ENCODE data around the gene ZRANB3. TPM values are rescaled to one million over a fixed set of nuclear protein-coding genes. Genes with fewer than 3 reads are reported as not detected.

ZRANB3 gene
- total RNA-seq, 1 experiment from 2014 or later: 12.0 TPM

DNA sequence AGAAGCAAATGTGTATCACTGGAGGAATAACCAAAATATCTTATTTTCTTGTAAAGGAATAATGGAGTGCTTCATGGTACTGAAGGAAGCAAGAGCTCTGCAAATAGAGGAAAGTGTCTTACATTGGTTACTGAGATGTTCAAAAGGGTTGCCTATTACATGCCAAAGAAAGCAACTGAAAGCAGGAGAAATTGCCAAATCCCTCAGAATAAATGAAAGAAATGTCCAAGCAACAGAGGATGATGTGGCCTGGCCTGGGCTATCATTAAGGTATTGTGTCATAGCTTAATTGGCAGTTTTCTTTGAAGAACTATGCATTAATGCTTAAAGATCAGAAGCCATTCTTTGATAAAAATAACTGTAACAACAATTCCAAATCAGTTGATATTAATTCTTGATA lies 305.2 kb downstream of the ZRANB3 start (continued):
- no peak for TF ChIP-seq CBX3 (IDR thresholded peaks at IDR 0.05; ENCODE audit: low read depth)
- TF ChIP-seq FOSL1 (IDR thresholded peaks at IDR 0.05; ENCODE audit: low read depth): no peak

DNA sequence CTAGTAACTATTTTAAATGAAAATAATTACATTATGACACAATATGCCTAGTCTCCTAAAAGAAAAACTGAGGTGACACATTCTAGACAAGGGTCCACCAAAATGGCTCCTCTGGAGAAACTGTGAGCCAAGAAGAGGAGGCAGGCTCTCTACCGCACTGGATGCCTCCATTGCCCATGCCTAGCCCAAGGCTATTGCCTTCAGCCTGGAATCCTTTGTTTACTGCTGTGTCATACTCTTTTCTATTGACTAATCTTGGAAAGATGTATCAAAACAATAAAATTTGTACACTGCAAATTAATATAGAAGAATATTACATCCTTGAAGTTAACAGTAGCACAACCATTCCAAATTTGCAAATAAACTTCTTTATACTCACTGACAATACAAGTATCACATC lies 311.8 kb downstream of the ZRANB3 start:
- H3K4me1 ChIP-seq (ENCODE audit: control insufficient read depth in 1 of 2, insufficient read depth in 2 of 2, low read length in 2 of 2): no peaks in the 10 kb centered on the region
- H3K9me3 ChIP-seq (ENCODE audit: control insufficient read depth in 1 of 2, insufficient read depth in 1 of 2, low read depth in 1 of 2, low read length in 2 of 2): no peaks in the 10 kb centered on the region
- no peak overlapping the region for H3K27ac ChIP-seq (ENCODE audit: low read depth, low read length)
- ChIA-PET POLR2A (no interaction called here), RAD21 (ENCODE audit: low non-redundant PET in 1 of 2, low total read pairs in 2 of 2, uncharacterized antibody in 2 of 2, unreplicated experiment in 2 of 2) (no interaction called here), CTCF (no interaction called here)
- no peak overlapping the region for H3K4me2 ChIP-seq (ENCODE audit: low read length)
- BruUV-seq (replicated peaks): no TSS peak
- DNase-seq (ENCODE audit: low read depth, low spot score) (no peak), ATAC-seq (no peak)
- no peak for TF ChIP-seq EGR1 (IDR thresholded peaks at IDR 0.05; ENCODE audit: low read depth)
- no peak for TF ChIP-seq POLR2AphosphoS5 (IDR thresholded peaks at IDR 0.05; ENCODE audit: low read depth, low read length)
- TF ChIP-seq, protein P1, sequence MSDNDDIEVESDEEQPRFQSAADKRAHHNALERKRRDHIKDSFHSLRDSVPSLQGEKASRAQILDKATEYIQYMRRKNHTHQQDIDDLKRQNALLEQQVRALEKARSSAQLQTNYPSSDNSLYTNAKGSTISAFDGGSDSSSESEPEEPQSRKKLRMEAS (IDR thresholded peaks at IDR 0.05): no peak
- TF ChIP-seq CBX3 (IDR thresholded peaks at IDR 0.05; ENCODE audit: low read depth): no peak
- TF ChIP-seq SIN3A (IDR thresholded peaks at IDR 0.05; ENCODE audit: low read depth): no peak
- TF ChIP-seq, protein P2, sequence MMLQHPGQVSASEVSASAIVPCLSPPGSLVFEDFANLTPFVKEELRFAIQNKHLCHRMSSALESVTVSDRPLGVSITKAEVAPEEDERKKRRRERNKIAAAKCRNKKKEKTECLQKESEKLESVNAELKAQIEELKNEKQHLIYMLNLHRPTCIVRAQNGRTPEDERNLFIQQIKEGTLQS (IDR thresholded peaks at IDR 0.05): no peak
- no peak for TF ChIP-seq JUND (IDR thresholded peaks at IDR 0.05)
- no peak for TF ChIP-seq YY1 (IDR thresholded peaks at IDR 0.05; ENCODE audit: extremely low read depth, insufficient replicate concordance, low read depth, low read length)
- TF ChIP-seq, protein P3, sequence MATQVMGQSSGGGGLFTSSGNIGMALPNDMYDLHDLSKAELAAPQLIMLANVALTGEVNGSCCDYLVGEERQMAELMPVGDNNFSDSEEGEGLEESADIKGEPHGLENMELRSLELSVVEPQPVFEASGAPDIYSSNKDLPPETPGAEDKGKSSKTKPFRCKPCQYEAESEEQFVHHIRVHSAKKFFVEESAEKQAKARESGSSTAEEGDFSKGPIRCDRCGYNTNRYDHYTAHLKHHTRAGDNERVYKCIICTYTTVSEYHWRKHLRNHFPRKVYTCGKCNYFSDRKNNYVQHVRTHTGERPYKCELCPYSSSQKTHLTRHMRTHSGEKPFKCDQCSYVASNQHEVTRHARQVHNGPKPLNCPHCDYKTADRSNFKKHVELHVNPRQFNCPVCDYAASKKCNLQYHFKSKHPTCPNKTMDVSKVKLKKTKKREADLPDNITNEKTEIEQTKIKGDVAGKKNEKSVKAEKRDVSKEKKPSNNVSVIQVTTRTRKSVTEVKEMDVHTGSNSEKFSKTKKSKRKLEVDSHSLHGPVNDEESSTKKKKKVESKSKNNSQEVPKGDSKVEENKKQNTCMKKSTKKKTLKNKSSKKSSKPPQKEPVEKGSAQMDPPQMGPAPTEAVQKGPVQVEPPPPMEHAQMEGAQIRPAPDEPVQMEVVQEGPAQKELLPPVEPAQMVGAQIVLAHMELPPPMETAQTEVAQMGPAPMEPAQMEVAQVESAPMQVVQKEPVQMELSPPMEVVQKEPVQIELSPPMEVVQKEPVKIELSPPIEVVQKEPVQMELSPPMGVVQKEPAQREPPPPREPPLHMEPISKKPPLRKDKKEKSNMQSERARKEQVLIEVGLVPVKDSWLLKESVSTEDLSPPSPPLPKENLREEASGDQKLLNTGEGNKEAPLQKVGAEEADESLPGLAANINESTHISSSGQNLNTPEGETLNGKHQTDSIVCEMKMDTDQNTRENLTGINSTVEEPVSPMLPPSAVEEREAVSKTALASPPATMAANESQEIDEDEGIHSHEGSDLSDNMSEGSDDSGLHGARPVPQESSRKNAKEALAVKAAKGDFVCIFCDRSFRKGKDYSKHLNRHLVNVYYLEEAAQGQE (IDR thresholded peaks at IDR 0.05; ENCODE audit: low read depth): no peak
- no peak for TF ChIP-seq FOSL1 (IDR thresholded peaks at IDR 0.05; ENCODE audit: low read depth)
- no peak for TF ChIP-seq CEBPB (IDR thresholded peaks at IDR 0.05; ENCODE audit: low read depth)
- no peak for TF ChIP-seq POLR2A (IDR thresholded peaks at IDR 0.05; ENCODE audit: borderline replicate concordance, extremely low read depth, insufficient read depth, insufficient read length)
- no peak for TF ChIP-seq ELF1 (IDR thresholded peaks at IDR 0.05; ENCODE audit: borderline replicate concordance, low read depth)
- no peak for TF ChIP-seq EZH2 (IDR thresholded peaks at IDR 0.05)
- no peak for TF ChIP-seq TCF7L2 (IDR thresholded peaks at IDR 0.05; ENCODE audit: borderline replicate concordance, extremely low read depth, insufficient read depth, insufficient read length)
- no peak for TF ChIP-seq ZNF274 (IDR thresholded peaks at IDR 0.05; ENCODE audit: low read depth, low read length)
- no peak for TF ChIP-seq SP1 (IDR thresholded peaks at IDR 0.05; ENCODE audit: low read depth)
- no peaks in the 10 kb centered on the region; the same call in 1 of the 2 replicates for H4K20me1 ChIP-seq (ENCODE audit: insufficient read depth)
- no peak overlapping the region for H3K9ac ChIP-seq (ENCODE audit: low read length)
- H3K36me3 ChIP-seq (ENCODE audit: control insufficient read depth in 1 of 2, insufficient read depth in 2 of 2, low read length in 2 of 2): no peaks in the 10 kb centered on the region; a peak in 1 of 4 replicates
- H3K4me3 ChIP-seq (replicated peaks in 1 of 2; ENCODE audit: low read depth in 1 of 2, low read length in 2 of 2): no peak overlapping the region
- H3K9me2 ChIP-seq (ENCODE audit: insufficient read depth): no peaks in the 10 kb centered on the region
- no peak overlapping the region for H2AFZ ChIP-seq (ENCODE audit: low read depth, low read length, poor library complexity, severe bottlenecking)
- intact Hi-C loops (cut with micrococcal nuclease): no loop called here
- H3K79me2 ChIP-seq (ENCODE audit: insufficient read depth, low read length): no peaks in the 10 kb centered on the region
- no peaks in the 10 kb centered on the region for H3K27me3 ChIP-seq (ENCODE audit: insufficient read depth, low read length)

Measured in HCT116 (cell line).